ENCODE measurements around the gene SORCS1.

SORCS1 gene

DNA sequence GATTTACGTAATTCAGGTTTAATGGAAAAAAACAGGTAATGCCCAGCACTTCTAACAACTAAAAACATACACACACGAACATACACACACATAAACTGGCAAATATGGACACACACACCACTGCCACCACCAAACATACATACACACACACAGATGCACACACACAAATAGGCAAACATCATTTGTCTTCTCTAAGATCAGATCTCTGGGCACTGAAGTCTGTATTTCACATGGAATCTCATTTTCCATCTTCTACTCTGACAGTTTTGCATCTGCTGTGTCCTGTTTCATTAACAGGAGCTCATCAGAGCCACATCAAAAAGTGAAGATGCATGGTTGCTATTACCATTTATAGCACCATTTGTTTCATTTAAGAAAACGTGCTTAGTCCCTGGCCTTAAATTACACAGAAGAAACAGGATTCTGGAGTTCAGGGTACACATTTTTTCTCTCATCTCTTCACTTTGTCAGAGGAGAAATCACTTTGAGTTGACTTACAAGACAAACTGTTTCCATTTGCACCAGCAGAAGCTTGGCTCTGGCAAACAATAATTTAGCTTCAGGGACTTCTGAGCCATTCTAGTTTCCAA lies 165.3 kb downstream of the SORCS1 start:
- ChIA-PET POLR2A (no interaction called here), CTCF (interaction anchor here (0.7 kb wide), 1 partner anchor 292 kb away, joined by 3 read pairs; no protein-coding TSS in a partner anchor)
- no peaks in the 10 kb centered on the region for H3K36me3 ChIP-seq (ENCODE audit: control insufficient read depth in 2 of 2, insufficient read depth in 1 of 2, low read length in 2 of 2)
- H3K27ac ChIP-seq (ENCODE audit: extremely low read depth, low read depth, low read length) = no peak overlapping the region
- no peaks in the 10 kb centered on the region; the same call in 1 of the 2 replicates for H3K4me1 ChIP-seq (ENCODE audit: control insufficient read depth, insufficient read depth, low read length)
- H3K4me3 ChIP-seq (ENCODE audit: low read depth, low read length) = no peak overlapping the region
- no peak for TF ChIP-seq ZNF792 (tag by site-specific recombination; IDR thresholded peaks at IDR 0.05)
- no peak for TF ChIP-seq ZNF704 (tag by site-specific recombination; IDR thresholded peaks at IDR 0.05)
- no peak for TF ChIP-seq ZNF544 (tag by site-specific recombination; IDR thresholded peaks at IDR 0.05)
- no peak for TF ChIP-seq ZNF404 (tag by site-specific recombination; IDR thresholded peaks at IDR 0.05)
- no peak for TF ChIP-seq SCRT1 (tag by site-specific recombination; IDR thresholded peaks at IDR 0.05; ENCODE audit: borderline replicate concordance)
- no peaks in the 10 kb centered on the region for H3K9me3 ChIP-seq (ENCODE audit: control insufficient read depth, insufficient read depth, low read depth, low read length)

DNA sequence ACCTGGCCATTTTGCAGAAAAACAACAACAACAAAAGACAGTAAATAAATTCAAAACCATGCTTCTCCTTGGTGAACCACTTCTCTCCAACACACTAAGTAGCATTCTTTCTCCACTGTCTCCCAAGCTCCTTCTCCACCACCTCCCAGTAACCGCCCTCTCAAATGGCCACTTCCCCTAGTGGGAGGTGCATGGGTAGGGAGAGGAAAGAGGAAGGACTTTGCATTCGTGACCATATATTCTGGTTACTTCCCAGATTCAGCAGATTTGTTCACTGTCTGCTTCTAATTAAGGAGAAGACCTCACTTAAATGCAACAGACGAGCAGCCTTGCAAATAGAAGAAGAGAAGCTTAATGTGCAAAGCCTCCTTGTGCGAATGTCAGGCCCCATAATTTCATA lies 166.8 kb downstream of the SORCS1 start:
- POLR2A ChIA-PET = no interaction called here
- no peaks in the 10 kb centered on the region for H3K36me3 ChIP-seq (ENCODE audit: control insufficient read depth in 2 of 2, insufficient read depth in 1 of 2, low read length in 2 of 2)
- no peaks in the 10 kb centered on the region; the same call in 1 of the 2 replicates for H3K4me1 ChIP-seq (ENCODE audit: control insufficient read depth, insufficient read depth, low read length)
- H3K9me3 ChIP-seq (ENCODE audit: control insufficient read depth, insufficient read depth, low read depth, low read length) = no peaks in the 10 kb centered on the region
- no peak overlapping the region for H3K4me3 ChIP-seq (ENCODE audit: low read depth, low read length)
- TF ChIP-seq ZBTB1 (tag by site-specific recombination; IDR thresholded peaks at IDR 0.05) (no peak), ZNF626 (tag by site-specific recombination; IDR thresholded peaks at IDR 0.05) (no peak), ZNF133 (tag by site-specific recombination; IDR thresholded peaks at IDR 0.05) (no peak), ZNF341 (tag by site-specific recombination; IDR thresholded peaks at IDR 0.05; ENCODE audit: low read depth) (no peak), ZNF114 (tag by site-specific recombination; IDR thresholded peaks at IDR 0.05) (no peak), ZNF404 (tag by site-specific recombination; IDR thresholded peaks at IDR 0.05) (no peak), ZNF514 (tag by site-specific recombination; IDR thresholded peaks at IDR 0.05) (no peak), ZNF416 (tag by site-specific recombination; IDR thresholded peaks at IDR 0.05) (no peak), ZNF239 (tag by site-specific recombination; IDR thresholded peaks at IDR 0.05) (no peak), IKZF3 (tag by site-specific recombination; IDR thresholded peaks at IDR 0.05) (no peak), ZNF214 (tag by site-specific recombination; IDR thresholded peaks at IDR 0.05; ENCODE audit: borderline replicate concordance) (no peak)
- TF ChIP-seq, protein P1, sequence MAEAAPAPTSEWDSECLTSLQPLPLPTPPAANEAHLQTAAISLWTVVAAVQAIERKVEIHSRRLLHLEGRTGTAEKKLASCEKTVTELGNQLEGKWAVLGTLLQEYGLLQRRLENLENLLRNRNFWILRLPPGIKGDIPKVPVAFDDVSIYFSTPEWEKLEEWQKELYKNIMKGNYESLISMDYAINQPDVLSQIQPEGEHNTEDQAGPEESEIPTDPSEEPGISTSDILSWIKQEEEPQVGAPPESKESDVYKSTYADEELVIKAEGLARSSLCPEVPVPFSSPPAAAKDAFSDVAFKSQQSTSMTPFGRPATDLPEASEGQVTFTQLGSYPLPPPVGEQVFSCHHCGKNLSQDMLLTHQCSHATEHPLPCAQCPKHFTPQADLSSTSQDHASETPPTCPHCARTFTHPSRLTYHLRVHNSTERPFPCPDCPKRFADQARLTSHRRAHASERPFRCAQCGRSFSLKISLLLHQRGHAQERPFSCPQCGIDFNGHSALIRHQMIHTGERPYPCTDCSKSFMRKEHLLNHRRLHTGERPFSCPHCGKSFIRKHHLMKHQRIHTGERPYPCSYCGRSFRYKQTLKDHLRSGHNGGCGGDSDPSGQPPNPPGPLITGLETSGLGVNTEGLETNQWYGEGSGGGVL (tag by site-specific recombination; IDR thresholded peaks at IDR 0.05) = no peak
- TF ChIP-seq, protein P2, sequence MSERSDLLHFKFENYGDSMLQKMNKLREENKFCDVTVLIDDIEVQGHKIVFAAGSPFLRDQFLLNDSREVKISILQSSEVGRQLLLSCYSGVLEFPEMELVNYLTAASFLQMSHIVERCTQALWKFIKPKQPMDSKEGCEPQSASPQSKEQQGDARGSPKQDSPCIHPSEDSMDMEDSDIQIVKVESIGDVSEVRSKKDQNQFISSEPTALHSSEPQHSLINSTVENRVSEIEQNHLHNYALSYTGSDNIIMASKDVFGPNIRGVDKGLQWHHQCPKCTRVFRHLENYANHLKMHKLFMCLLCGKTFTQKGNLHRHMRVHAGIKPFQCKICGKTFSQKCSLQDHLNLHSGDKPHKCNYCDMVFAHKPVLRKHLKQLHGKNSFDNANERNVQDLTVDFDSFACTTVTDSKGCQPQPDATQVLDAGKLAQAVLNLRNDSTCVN (tag by site-specific recombination; optimal IDR thresholded peaks at IDR 0.05) = no peak
- TF ChIP-seq, protein P3, sequence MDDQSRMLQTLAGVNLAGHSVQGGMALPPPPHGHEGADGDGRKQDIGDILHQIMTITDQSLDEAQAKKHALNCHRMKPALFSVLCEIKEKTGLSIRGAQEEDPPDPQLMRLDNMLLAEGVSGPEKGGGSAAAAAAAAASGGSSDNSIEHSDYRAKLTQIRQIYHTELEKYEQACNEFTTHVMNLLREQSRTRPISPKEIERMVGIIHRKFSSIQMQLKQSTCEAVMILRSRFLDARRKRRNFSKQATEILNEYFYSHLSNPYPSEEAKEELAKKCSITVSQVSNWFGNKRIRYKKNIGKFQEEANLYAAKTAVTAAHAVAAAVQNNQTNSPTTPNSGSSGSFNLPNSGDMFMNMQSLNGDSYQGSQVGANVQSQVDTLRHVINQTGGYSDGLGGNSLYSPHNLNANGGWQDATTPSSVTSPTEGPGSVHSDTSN (CRISPR knock-in tag; IDR thresholded peaks at IDR 0.05) = no peak
- TF ChIP-seq, protein P4, sequence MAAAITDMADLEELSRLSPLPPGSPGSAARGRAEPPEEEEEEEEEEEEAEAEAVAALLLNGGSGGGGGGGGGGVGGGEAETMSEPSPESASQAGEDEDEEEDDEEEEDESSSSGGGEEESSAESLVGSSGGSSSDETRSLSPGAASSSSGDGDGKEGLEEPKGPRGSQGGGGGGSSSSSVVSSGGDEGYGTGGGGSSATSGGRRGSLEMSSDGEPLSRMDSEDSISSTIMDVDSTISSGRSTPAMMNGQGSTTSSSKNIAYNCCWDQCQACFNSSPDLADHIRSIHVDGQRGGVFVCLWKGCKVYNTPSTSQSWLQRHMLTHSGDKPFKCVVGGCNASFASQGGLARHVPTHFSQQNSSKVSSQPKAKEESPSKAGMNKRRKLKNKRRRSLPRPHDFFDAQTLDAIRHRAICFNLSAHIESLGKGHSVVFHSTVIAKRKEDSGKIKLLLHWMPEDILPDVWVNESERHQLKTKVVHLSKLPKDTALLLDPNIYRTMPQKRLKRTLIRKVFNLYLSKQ (tag by site-specific recombination; IDR thresholded peaks at IDR 0.05; ENCODE audit: borderline replicate concordance) = no peak
- no peak overlapping the region for H3K27ac ChIP-seq (ENCODE audit: extremely low read depth, low read depth, low read length)
- CTCF ChIA-PET = no interaction called here

Data from HEK293 (cell line).